ENCODE measurements around the gene RARG. TPM values are rescaled to one million over a fixed set of nuclear protein-coding genes. Genes with fewer than 3 reads are reported as not detected.

RARG gene
- total RNA-seq, 1 donor from 2014 or later = 5.2 TPM

GRCh38 chr12:53239643-53240258 is 7.7 kb upstream of the RARG start:
- H3K27me3 Mint-ChIP-seq = peaks cover 48% of the 10 kb centered on the region
- H3K9me3 Mint-ChIP-seq (ENCODE audit: low read depth) = no peaks in the 10 kb centered on the region
- H3K27ac Mint-ChIP-seq = no peak overlapping the region
- no peak for DNase-seq (ENCODE audit: low spot score, unreplicated experiment)
- H3K36me3 Mint-ChIP-seq (ENCODE audit: insufficient read depth) = no peaks in the 10 kb centered on the region
- TF ChIP-seq CTCF (IDR thresholded peaks at IDR 0.05; ENCODE audit: unreplicated experiment) = no peak
- H3K4me1 Mint-ChIP-seq (ENCODE audit: low read depth) = peaks cover 4% of the 10 kb centered on the region
- no peak overlapping the region for H3K4me3 Mint-ChIP-seq (ENCODE audit: low read depth)

GRCh38 chr12:53236443-53237111 is 4.6 kb upstream of the RARG start:
- Mint-ChIP-seq H3K27ac (no peak overlapping the region), H3K4me3 (ENCODE audit: low read depth) (no peak overlapping the region), H3K4me1 (ENCODE audit: low read depth) (peaks cover 16% of the 10 kb centered on the region), H3K9me3 (ENCODE audit: low read depth) (no peaks in the 10 kb centered on the region), H3K36me3 (ENCODE audit: insufficient read depth) (no peaks in the 10 kb centered on the region), H3K27me3 (peaks cover 53% of the 10 kb centered on the region)
- no peak for TF ChIP-seq CTCF (IDR thresholded peaks at IDR 0.05; ENCODE audit: unreplicated experiment)
- no peak for DNase-seq (ENCODE audit: low spot score, unreplicated experiment)

- DNase-seq (ENCODE audit: low spot score, unreplicated experiment) = no peak
- TF ChIP-seq CTCF (IDR thresholded peaks at IDR 0.05; ENCODE audit: unreplicated experiment) = no peak
- no peak overlapping the region for H3K27ac Mint-ChIP-seq
Observed at GRCh38 chr12:53235742-53236442, 3.9 kb upstream of the RARG start.

GRCh38 chr12:53235164-53235563 is 3.2 kb upstream of the RARG start:
- no peak for TF ChIP-seq CTCF (IDR thresholded peaks at IDR 0.05; ENCODE audit: unreplicated experiment)
- Mint-ChIP-seq H3K4me3 (ENCODE audit: low read depth) (no peak overlapping the region), H3K27me3 (peaks cover 56% of the 10 kb centered on the region), H3K4me1 (ENCODE audit: low read depth) (peaks cover 14% of the 10 kb centered on the region), H3K27ac (no peak overlapping the region), H3K9me3 (ENCODE audit: low read depth) (no peaks in the 10 kb centered on the region), H3K36me3 (ENCODE audit: insufficient read depth) (no peaks in the 10 kb centered on the region)
- DNase-seq (ENCODE audit: low spot score, unreplicated experiment) = no peak

More at GRCh38 chr12:53235742-53236442, 3.9 kb upstream of the RARG start:
- H3K27me3 Mint-ChIP-seq = peaks cover 55% of the 10 kb centered on the region
- no peaks in the 10 kb centered on the region for H3K9me3 Mint-ChIP-seq (ENCODE audit: low read depth)
- no peaks in the 10 kb centered on the region for H3K36me3 Mint-ChIP-seq (ENCODE audit: insufficient read depth)
- peaks cover 14% of the 10 kb centered on the region for H3K4me1 Mint-ChIP-seq (ENCODE audit: low read depth)
- H3K4me3 Mint-ChIP-seq (ENCODE audit: low read depth) = no peak overlapping the region

GRCh38 chr12:53234271-53234914 is 2.4 kb upstream of the RARG start:
- Mint-ChIP-seq H3K4me1 (ENCODE audit: low read depth) (peaks cover 17% of the 10 kb centered on the region), H3K9me3 (ENCODE audit: low read depth) (no peaks in the 10 kb centered on the region), H3K27ac (no peak overlapping the region), H3K36me3 (ENCODE audit: insufficient read depth) (no peaks in the 10 kb centered on the region), H3K27me3 (peaks cover 59% of the 10 kb centered on the region), H3K4me3 (ENCODE audit: low read depth) (no peak overlapping the region)
- DNase-seq (ENCODE audit: low spot score, unreplicated experiment) = no peak
- no peak for TF ChIP-seq CTCF (IDR thresholded peaks at IDR 0.05; ENCODE audit: unreplicated experiment)

Measured in progenitor cell of endocrine pancreas (in vitro differentiated cells).